Measurements from ENCODE around the gene ASAP3. TPM values are rescaled to one million over a fixed set of nuclear protein-coding genes. Genes with fewer than 3 reads are reported as not detected.
A peak's percentile ranks its signal among the peaks of the same experiment; 100 is the strongest.

Gene ASAP3
- total RNA-seq, 1 experiment from 2014 or later: 71.2 TPM

DNA sequence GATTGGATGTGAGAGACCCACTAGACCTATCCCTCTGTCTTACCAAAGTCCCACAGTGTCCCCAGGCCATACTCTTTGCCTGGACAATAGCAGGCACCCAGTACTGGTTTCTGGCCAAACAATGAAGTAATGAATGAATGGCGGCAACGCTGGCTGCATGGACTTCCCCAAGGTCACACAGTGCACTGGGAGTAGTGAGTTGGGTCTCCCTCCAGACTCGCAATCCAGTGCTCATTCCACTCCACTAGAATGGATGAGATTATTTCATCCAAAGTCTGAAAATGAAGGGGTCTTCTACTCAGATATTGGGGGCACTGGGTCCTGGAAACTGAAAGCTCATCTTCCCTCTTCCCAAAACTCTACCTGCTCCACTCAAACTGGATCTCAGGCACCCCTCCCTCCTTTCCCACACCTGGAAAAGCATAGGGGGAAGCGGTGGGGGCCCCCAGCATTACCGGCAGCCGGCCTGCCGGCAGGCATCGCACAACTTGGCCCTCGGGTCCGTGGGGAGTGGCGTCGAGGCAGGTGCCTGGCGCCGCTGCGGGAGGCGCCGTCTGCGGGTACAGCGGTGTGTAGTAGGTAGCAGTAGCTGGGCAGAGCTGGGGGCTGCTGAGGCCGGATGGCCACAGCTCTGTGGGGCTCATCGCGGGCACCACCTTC lies 46.2 kb upstream of the ASAP3 start:
- ChIA-PET POLR2A (interaction anchor here (0.6 to 1.2 kb wide), 6 partner anchors 26 to 151 kb away, joined by 3 to 10 read pairs (median 3); partner anchors contain the start of gene ID3), CTCF (interaction anchor here (0.6 to 5.9 kb wide), 11 partner anchors 10 to 161 kb away, joined by 3 to 58 read pairs (median 8); partner anchors contain the start of genes ASAP3 and RPL11)
- TF ChIP-seq, protein P1, sequence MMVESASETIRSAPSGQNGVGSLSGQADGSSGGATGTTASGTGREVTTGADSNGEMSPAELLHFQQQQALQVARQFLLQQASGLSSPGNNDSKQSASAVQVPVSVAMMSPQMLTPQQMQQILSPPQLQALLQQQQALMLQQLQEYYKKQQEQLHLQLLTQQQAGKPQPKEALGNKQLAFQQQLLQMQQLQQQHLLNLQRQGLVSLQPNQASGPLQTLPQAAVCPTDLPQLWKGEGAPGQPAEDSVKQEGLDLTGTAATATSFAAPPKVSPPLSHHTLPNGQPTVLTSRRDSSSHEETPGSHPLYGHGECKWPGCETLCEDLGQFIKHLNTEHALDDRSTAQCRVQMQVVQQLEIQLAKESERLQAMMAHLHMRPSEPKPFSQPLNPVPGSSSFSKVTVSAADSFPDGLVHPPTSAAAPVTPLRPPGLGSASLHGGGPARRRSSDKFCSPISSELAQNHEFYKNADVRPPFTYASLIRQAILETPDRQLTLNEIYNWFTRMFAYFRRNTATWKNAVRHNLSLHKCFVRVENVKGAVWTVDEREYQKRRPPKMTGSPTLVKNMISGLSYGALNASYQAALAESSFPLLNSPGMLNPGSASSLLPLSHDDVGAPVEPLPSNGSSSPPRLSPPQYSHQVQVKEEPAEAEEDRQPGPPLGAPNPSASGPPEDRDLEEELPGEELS (CRISPR knock-in tag; IDR thresholded peaks at IDR 0.05): no peak
- TF ChIP-seq, protein P2, sequence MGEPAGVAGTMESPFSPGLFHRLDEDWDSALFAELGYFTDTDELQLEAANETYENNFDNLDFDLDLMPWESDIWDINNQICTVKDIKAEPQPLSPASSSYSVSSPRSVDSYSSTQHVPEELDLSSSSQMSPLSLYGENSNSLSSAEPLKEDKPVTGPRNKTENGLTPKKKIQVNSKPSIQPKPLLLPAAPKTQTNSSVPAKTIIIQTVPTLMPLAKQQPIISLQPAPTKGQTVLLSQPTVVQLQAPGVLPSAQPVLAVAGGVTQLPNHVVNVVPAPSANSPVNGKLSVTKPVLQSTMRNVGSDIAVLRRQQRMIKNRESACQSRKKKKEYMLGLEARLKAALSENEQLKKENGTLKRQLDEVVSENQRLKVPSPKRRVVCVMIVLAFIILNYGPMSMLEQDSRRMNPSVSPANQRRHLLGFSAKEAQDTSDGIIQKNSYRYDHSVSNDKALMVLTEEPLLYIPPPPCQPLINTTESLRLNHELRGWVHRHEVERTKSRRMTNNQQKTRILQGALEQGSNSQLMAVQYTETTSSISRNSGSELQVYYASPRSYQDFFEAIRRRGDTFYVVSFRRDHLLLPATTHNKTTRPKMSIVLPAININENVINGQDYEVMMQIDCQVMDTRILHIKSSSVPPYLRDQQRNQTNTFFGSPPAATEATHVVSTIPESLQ (CRISPR knock-in tag; IDR thresholded peaks at IDR 0.05): no peak
- TF ChIP-seq ATF1 (CRISPR knock-in tag; IDR thresholded peaks at IDR 0.05) (no peak), MYBL2 (CRISPR knock-in tag; IDR thresholded peaks at IDR 0.05) (no peak), RELA (CRISPR knock-in tag; IDR thresholded peaks at IDR 0.05; ENCODE audit: borderline replicate concordance) (no peak), ELF4 (CRISPR knock-in tag; IDR thresholded peaks at IDR 0.05; ENCODE audit: low read depth) (no peak), ETV6 (CRISPR knock-in tag; IDR thresholded peaks at IDR 0.05) (no peak), ZNF396 (CRISPR knock-in tag; IDR thresholded peaks at IDR 0.05; ENCODE audit: borderline replicate concordance) (no peak), ZNF423 (CRISPR knock-in tag; IDR thresholded peaks at IDR 0.05) (no peak), MXD4 (CRISPR knock-in tag; IDR thresholded peaks at IDR 0.05; ENCODE audit: borderline replicate concordance) (no peak), CREM (CRISPR knock-in tag; IDR thresholded peaks at IDR 0.05) (no peak)
- TF ChIP-seq, protein P3, sequence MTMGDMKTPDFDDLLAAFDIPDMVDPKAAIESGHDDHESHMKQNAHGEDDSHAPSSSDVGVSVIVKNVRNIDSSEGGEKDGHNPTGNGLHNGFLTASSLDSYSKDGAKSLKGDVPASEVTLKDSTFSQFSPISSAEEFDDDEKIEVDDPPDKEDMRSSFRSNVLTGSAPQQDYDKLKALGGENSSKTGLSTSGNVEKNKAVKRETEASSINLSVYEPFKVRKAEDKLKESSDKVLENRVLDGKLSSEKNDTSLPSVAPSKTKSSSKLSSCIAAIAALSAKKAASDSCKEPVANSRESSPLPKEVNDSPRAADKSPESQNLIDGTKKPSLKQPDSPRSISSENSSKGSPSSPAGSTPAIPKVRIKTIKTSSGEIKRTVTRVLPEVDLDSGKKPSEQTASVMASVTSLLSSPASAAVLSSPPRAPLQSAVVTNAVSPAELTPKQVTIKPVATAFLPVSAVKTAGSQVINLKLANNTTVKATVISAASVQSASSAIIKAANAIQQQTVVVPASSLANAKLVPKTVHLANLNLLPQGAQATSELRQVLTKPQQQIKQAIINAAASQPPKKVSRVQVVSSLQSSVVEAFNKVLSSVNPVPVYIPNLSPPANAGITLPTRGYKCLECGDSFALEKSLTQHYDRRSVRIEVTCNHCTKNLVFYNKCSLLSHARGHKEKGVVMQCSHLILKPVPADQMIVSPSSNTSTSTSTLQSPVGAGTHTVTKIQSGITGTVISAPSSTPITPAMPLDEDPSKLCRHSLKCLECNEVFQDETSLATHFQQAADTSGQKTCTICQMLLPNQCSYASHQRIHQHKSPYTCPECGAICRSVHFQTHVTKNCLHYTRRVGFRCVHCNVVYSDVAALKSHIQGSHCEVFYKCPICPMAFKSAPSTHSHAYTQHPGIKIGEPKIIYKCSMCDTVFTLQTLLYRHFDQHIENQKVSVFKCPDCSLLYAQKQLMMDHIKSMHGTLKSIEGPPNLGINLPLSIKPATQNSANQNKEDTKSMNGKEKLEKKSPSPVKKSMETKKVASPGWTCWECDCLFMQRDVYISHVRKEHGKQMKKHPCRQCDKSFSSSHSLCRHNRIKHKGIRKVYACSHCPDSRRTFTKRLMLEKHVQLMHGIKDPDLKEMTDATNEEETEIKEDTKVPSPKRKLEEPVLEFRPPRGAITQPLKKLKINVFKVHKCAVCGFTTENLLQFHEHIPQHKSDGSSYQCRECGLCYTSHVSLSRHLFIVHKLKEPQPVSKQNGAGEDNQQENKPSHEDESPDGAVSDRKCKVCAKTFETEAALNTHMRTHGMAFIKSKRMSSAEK (CRISPR knock-in tag; IDR thresholded peaks at IDR 0.05; ENCODE audit: borderline replicate concordance): no peak
- TF ChIP-seq, protein P4, sequence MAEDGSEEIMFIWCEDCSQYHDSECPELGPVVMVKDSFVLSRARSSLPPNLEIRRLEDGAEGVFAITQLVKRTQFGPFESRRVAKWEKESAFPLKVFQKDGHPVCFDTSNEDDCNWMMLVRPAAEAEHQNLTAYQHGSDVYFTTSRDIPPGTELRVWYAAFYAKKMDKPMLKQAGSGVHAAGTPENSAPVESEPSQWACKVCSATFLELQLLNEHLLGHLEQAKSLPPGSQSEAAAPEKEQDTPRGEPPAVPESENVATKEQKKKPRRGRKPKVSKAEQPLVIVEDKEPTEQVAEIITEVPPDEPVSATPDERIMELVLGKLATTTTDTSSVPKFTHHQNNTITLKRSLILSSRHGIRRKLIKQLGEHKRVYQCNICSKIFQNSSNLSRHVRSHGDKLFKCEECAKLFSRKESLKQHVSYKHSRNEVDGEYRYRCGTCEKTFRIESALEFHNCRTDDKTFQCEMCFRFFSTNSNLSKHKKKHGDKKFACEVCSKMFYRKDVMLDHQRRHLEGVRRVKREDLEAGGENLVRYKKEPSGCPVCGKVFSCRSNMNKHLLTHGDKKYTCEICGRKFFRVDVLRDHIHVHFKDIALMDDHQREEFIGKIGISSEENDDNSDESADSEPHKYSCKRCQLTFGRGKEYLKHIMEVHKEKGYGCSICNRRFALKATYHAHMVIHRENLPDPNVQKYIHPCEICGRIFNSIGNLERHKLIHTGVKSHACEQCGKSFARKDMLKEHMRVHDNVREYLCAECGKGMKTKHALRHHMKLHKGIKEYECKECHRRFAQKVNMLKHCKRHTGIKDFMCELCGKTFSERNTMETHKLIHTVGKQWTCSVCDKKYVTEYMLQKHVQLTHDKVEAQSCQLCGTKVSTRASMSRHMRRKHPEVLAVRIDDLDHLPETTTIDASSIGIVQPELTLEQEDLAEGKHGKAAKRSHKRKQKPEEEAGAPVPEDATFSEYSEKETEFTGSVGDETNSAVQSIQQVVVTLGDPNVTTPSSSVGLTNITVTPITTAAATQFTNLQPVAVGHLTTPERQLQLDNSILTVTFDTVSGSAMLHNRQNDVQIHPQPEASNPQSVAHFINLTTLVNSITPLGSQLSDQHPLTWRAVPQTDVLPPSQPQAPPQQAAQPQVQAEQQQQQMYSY (CRISPR knock-in tag; IDR thresholded peaks at IDR 0.05): no peak
- TF ChIP-seq, protein P5, sequence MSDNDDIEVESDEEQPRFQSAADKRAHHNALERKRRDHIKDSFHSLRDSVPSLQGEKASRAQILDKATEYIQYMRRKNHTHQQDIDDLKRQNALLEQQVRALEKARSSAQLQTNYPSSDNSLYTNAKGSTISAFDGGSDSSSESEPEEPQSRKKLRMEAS (CRISPR knock-in tag; IDR thresholded peaks at IDR 0.05): no peak
- TF ChIP-seq, protein P6, sequence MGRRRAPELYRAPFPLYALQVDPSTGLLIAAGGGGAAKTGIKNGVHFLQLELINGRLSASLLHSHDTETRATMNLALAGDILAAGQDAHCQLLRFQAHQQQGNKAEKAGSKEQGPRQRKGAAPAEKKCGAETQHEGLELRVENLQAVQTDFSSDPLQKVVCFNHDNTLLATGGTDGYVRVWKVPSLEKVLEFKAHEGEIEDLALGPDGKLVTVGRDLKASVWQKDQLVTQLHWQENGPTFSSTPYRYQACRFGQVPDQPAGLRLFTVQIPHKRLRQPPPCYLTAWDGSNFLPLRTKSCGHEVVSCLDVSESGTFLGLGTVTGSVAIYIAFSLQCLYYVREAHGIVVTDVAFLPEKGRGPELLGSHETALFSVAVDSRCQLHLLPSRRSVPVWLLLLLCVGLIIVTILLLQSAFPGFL (CRISPR knock-in tag; IDR thresholded peaks at IDR 0.05; ENCODE audit: borderline replicate concordance): no peak
- TF ChIP-seq, protein P7, sequence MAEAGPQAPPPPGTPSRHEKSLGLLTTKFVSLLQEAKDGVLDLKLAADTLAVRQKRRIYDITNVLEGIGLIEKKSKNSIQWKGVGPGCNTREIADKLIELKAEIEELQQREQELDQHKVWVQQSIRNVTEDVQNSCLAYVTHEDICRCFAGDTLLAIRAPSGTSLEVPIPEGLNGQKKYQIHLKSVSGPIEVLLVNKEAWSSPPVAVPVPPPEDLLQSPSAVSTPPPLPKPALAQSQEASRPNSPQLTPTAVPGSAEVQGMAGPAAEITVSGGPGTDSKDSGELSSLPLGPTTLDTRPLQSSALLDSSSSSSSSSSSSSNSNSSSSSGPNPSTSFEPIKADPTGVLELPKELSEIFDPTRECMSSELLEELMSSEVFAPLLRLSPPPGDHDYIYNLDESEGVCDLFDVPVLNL (CRISPR knock-in tag; IDR thresholded peaks at IDR 0.05; ENCODE audit: borderline replicate concordance, low read depth): no peak
- TF ChIP-seq, protein P8, sequence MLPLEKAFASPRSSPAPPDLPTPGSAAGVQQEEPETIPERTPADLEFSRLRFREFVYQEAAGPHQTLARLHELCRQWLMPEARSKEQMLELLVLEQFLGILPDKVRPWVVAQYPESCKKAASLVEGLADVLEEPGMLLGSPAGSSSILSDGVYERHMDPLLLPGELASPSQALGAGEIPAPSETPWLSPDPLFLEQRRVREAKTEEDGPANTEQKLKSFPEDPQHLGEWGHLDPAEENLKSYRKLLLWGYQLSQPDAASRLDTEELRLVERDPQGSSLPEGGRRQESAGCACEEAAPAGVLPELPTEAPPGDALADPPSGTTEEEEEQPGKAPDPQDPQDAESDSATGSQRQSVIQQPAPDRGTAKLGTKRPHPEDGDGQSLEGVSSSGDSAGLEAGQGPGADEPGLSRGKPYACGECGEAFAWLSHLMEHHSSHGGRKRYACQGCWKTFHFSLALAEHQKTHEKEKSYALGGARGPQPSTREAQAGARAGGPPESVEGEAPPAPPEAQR (CRISPR knock-in tag; IDR thresholded peaks at IDR 0.05): no peak
- ATAC-seq: peak; percentile 8
- Mint-ChIP-seq H3K36me3 (no peaks in the 10 kb centered on the region), H3K27me3 (ENCODE audit: low read depth) (peaks cover 52% of the 10 kb centered on the region), H3K4me1 (peaks cover 28% of the 10 kb centered on the region), H3K27ac (no peak overlapping the region), H3K9me3 (no peaks in the 10 kb centered on the region), H3K4me3 (peak overlapping the region; percentile 55)
- DNase-seq (ENCODE audit: low spot score): no peak

Measured in WTC11 (cell line).